Heart right ventricle (tissue), 16 donors: ENCODE results near the gene OTC. TPM values are rescaled to one million over a fixed set of nuclear protein-coding genes. Genes with fewer than 3 reads are reported as not detected.

ENCODE experiments used
- ATAC-seq, 8 donors: fragments of 200-7000 bp; cut with Tn5 transposase; one replicate each; pipeline ENCODE4 v1.9.1; 2020; ENCODE audit warnings: mild to moderate bottlenecking in 8 of 8, moderate library complexity in 8 of 8, moderate number of reproducible peaks in 1 of 8
- DNase-seq, 2 donors: peaks; one replicate each; pipeline ENCODE4 v3.0.0-alpha.2; 2020
- H3K27ac ChIP-seq, 10 donors: fragments of 200-600 bp; sonication (generic) in 2 of 10; one replicate each; pipeline versions ENCODE4 v1.5.0 to v1.8.0; 2020 to 2022; ENCODE audit warnings: mild to moderate bottlenecking in 3 of 10
- H3K27me3 ChIP-seq, 7 donors: fragments of 200-600 bp; one replicate each; pipeline ENCODE4 v1.8.0; 2021 to 2022; ENCODE audit warnings: mild to moderate bottlenecking in 2 of 7
- H3K36me3 ChIP-seq, 9 donors: fragments of 200-600 bp; sonication (generic) in 1 of 9; one replicate each; pipeline versions ENCODE4 v1.5.0 to v1.8.0; 2020 to 2022; ENCODE audit warnings: mild to moderate bottlenecking in 2 of 9
- H3K4me1 ChIP-seq, 9 donors: fragments of 200-600 bp; sonication (generic) in 1 of 9; one replicate each; pipeline versions ENCODE4 v1.5.0 to v1.8.0; 2020 to 2022; ENCODE audit warnings: mild to moderate bottlenecking in 4 of 9
- H3K4me3 ChIP-seq, 10 donors: fragments of 200-600 bp; sonication (generic) in 2 of 10; one replicate each; pipeline versions ENCODE4 v1.5.0 to v1.8.0; 2020 to 2022; ENCODE audit warnings: mild to moderate bottlenecking in 7 of 10, moderate library complexity in 2 of 10
- H3K9me3 ChIP-seq, 11 donors: fragments of 200-600 bp in 10 of 11; sonication (generic) in 2 of 11; one replicate each; pipeline versions ENCODE4 v1.5.0 to v1.8.0; 2013 to 2022; ENCODE audit warnings: mild to moderate bottlenecking in 2 of 11, control low read depth in 1 of 11, moderate library complexity in 1 of 11
- WGBS, 2 donors: extraction: QIAGEN DNeasy Blood & Tissue Kit; methylation state at CpG; one replicate each; pipeline ENCODE4 v1.1.7; 2013; ENCODE audit warnings: inconsistent platforms in 1 of 2; 5-methylcytosine and 5-hydroxymethylcytosine counted together
- intact Hi-C, 10 donors: fragments of 100-400 bp; cut with DNase I; formaldehyde crosslinking; loops; one replicate each; pipeline versions ENCODE4 v1.11.1 to v1.14.2; 2022
- polyA plus RNA-seq, 2 donors: library from polyadenylated mRNA; stranded (reverse); fragments of 200-250 nt; gene quantifications; one replicate each; pipeline ENCODE4 v1.2.3, GENCODE V29; 2013
- total RNA-seq, 10 donors: library from RNA; stranded (reverse); fragmentation: NEBNext Ultra II Directional in 3 of 10; extraction: Animal tissue kit (Norgen Biotek cat#: 25700) in 3 of 10; gene quantifications; one replicate each; pipeline versions ENCODE4 v1.2.1 to v1.2.4, GENCODE V29; 2021 to 2023
- TF ChIP-seq, protein P1 (sequence below), 9 donors: fragments of 200-600 bp; sonication (generic) in 2 of 9; IDR thresholded peaks; one replicate each; pipeline versions ENCODE4 v1.5.0 to v1.8.0; 2021 to 2022; ENCODE audit warnings: antibody characterized with exemption in 9 of 9, mild to moderate bottlenecking in 5 of 9, moderate library complexity in 1 of 9
- donor health status: Arrhythmogenic right ventricular cardiomyopathy.
- donor health status: ischemic (EF 13 %, LVEDD 7.1; RV severe dilation, severe dysfunction).
- donor health status: healthy with polysubstance abuse.
- donor health status: DM: no; HTN: yes; CAD: no.
- donor health status: DM: no; HTN: no; CAD: no.
- donor health status: ischemic (EF 25% LVEDD 6.9; RV normal size, moderate dysfunction).
- donor health status: ischemic (EF 25% LVEDD 5.7; RV mildly dilated, moderate dysfunction).
- donor health status: healthy.
- donor health status: DM: yes; HTN: yes; CAD: no.
- donor health status: Ischemic cardiomyopathy.
- donor health status: ischemic (EF 35%, LVEDD 5.7; RV mildly dilated, moderate dysfunction).
- donor health status: nonischemic (EF 11% LVEDD 7.7; RV severe dilation, severe dysfunction).
- donor health status: DM: yes; HTN: yes; CAD: no.
- donor health status: PGD.
- donor health status: ischemic (EF 29% LVEDD 5.4; RV normal size, mild dysfunction).
- donor health status: nonischemic (EF 23%, LVEDD 6.1; RV moderate dilation, normal function).

Gene OTC
- total and polyA plus RNA-seq, 12 donors = 0.20 to 0.38 TPM; not detected in 10

GRCh38 chrX:38318606-38319005 is 33.8 kb upstream of the OTC start:
- TF ChIP-seq, protein P1, sequence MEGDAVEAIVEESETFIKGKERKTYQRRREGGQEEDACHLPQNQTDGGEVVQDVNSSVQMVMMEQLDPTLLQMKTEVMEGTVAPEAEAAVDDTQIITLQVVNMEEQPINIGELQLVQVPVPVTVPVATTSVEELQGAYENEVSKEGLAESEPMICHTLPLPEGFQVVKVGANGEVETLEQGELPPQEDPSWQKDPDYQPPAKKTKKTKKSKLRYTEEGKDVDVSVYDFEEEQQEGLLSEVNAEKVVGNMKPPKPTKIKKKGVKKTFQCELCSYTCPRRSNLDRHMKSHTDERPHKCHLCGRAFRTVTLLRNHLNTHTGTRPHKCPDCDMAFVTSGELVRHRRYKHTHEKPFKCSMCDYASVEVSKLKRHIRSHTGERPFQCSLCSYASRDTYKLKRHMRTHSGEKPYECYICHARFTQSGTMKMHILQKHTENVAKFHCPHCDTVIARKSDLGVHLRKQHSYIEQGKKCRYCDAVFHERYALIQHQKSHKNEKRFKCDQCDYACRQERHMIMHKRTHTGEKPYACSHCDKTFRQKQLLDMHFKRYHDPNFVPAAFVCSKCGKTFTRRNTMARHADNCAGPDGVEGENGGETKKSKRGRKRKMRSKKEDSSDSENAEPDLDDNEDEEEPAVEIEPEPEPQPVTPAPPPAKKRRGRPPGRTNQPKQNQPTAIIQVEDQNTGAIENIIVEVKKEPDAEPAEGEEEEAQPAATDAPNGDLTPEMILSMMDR (IDR thresholded peaks at IDR 0.05) = no peak
- Histone ChIP-seq H3K27ac (no peak overlapping the region), H3K4me1 (no peaks in the 10 kb centered on the region), H3K27me3 (peaks cover 0 to 4% (median 0%) of the 10 kb centered on the region in 7 donors), H3K4me3 (no peak overlapping the region), H3K9me3 (no peaks in the 10 kb centered on the region), H3K36me3 (peaks cover 0 to 57% (median 0%) of the 10 kb centered on the region in 9 donors)
- ATAC-seq (no peak), DNase-seq (no peak)
- intact Hi-C loops = no loop called here
- WGBS, 2 donors = 88 to 89% methylated on average over 4 of the region's 4 CpGs

- TF ChIP-seq, protein P1 (IDR thresholded peaks at IDR 0.05) = no peak
- peaks cover 0 to 4% (median 0%) of the 10 kb centered on the region in 7 donors for H3K27me3 ChIP-seq
- 94 to 96% methylated on average over 5 of the region's 5 CpGs for WGBS, 2 donors
- peaks cover 0 to 43% (median 0%) of the 10 kb centered on the region in 9 donors for H3K36me3 ChIP-seq
- intact Hi-C loops = loop anchor here in 1 of 10 donors (10.0 kb wide), 2 partner anchors 56 to 396 kb away; no protein-coding TSS in a partner anchor
- ATAC-seq = no peak
- no peak overlapping the region for H3K27ac ChIP-seq
- H3K4me3 ChIP-seq = no peak overlapping the region
- H3K4me1 ChIP-seq = peaks cover 0 to 3% (median 0%) of the 10 kb centered on the region in 9 donors
- no peak for DNase-seq
- H3K9me3 ChIP-seq = no peaks in the 10 kb centered on the region
These were observed 31.6 kb upstream of the OTC start for GRCh38 chrX:38320819-38321218.

GRCh38 chrX:38326086-38326485 is 26.3 kb upstream of the OTC start:
- DNase-seq (no peak), ATAC-seq (no peak)
- TF ChIP-seq, protein P1 (IDR thresholded peaks at IDR 0.05) = no peak
- peaks cover 0 to 1% (median 0%) of the 10 kb centered on the region in 9 donors for H3K36me3 ChIP-seq
- peaks cover 0 to 4% (median 0%) of the 10 kb centered on the region in 7 donors for H3K27me3 ChIP-seq
- H3K4me3 ChIP-seq = peak overlapping the region in 8 of 10 donors; percentile 48 to 89 (median 75)
- 60 to 64% methylated on average over 3 of the region's 3 CpGs for WGBS, 2 donors
- H3K27ac ChIP-seq = peak overlapping the region in 8 of 10 donors; percentile 54 to 89 (median 86)
- no peaks in the 10 kb centered on the region for H3K9me3 ChIP-seq
- H3K4me1 ChIP-seq = peaks cover 0 to 10% (median 0%) of the 10 kb centered on the region in 9 donors
- intact Hi-C loops = loop anchor here in 4 of 10 donors (2.0 to 10.0 kb wide), 4 partner anchors 61 to 401 kb away; no protein-coding TSS in a partner anchor

DNA sequence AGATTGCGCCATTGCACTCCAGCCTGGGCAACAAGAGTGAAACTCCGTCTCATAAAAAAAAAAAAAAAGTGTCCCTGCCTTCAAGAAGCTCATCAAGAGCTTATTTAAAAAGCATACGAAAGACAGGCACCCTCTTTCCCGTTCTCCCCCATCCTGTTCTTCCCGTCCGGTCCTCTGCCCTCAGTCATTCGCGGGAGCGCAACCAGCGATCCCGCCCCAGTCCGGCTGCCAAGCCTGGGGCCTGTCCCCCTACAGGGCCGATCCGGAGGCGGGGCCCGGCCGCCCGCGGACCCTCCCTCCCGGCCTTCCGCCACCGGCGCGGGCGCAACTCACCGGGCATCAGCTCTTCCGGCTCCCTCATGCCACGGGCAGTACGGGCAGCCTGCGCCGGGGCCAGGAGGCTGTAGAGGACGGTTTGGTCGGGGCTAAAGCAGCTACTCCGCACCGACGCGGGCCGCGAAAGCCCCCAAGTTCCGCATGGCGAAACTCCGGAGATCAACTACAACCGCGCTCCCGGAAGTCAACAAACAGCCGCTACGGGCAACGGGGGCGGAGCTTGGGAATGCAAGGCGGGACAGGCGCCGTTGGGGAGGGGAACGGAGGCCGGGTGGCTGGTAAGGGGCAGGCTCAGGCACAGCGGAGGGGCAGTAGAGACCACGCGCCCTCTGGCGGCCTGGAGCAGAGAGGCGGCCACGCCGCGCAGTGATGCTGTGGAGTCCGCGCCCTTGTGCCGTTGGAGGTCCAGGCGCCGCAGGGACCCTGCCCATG is 25.2 kb upstream of the OTC start, which contains the start of gene RPGR:
Gene RPGR (minus strand): TSS at position 503 of the 768 bp plus-strand sequence. CDS start 142 bp downstream, at position 361.
- intact Hi-C loops = loop anchor here in 4 of 10 donors (2.0 to 10.0 kb wide), 4 partner anchors 62 to 402 kb away; no protein-coding TSS in a partner anchor
- Histone ChIP-seq H3K27ac (peak within 1 kb of the TSS; percentile 75 to 89 (median 85)), H3K9me3 (no peaks in the 10 kb centered on the region), H3K36me3 (no peaks in the 10 kb centered on the region), H3K27me3 (no peaks in the 10 kb centered on the region), H3K4me1 (peaks cover 0 to 10% (median 0%) of the 10 kb centered on the region in 9 donors), H3K4me3 (peak within 1 kb of the TSS; percentile 46 to 89 (median 75))
- WGBS, 2 donors = 0% methylated on average over 45 to 67 of the region's 67 CpGs
- peak; percentile 98 to 99 (median 99) for ATAC-seq
- peak; percentile 93 to 94 for DNase-seq
- TF ChIP-seq, protein P1 (IDR thresholded peaks at IDR 0.05) = peak; percentile 52 to 84 (median 75)
